DOHH2 (cell line): ENCODE results near the gene LCN2.

ENCODE experiments used
- H3F3A ChIP-seq: fragments of 200-600 bp; sonication (generic), shearing (Covaris generic); 2 replicates; pipeline ENCODE4 v1.6.0; 2016; ENCODE audit warnings: antibody characterized with exemption, mild to moderate bottlenecking; ENCODE audit not compliant: control insufficient read depth, insufficient read depth
- H3K27ac ChIP-seq: fragments of 200-600 bp; sonication (generic); 2 replicates; pipeline ENCODE4 v1.5.1; 2014; ENCODE audit warnings: low read depth, mild to moderate bottlenecking, low read length, moderate library complexity
- H3K27me3 ChIP-seq: fragments of 200-600 bp; sonication (generic); 2 replicates; pipeline ENCODE4 v1.6.1; 2014; ENCODE audit warnings: mild to moderate bottlenecking, low read length, mixed read lengths; ENCODE audit not compliant: control insufficient read depth
- H3K36me3 ChIP-seq: fragments of 200-600 bp; sonication (generic); 2 replicates; pipeline ENCODE4 v1.6.1; 2014; ENCODE audit warnings: mild to moderate bottlenecking, low read length, moderate library complexity, mixed read lengths; ENCODE audit not compliant: control insufficient read depth
- H3K4me1 ChIP-seq: fragments of 200-600 bp; sonication (generic); 2 replicates; pipeline ENCODE4 v1.6.1; 2014; ENCODE audit warnings: mild to moderate bottlenecking, low read length, mixed read lengths; ENCODE audit not compliant: control insufficient read depth
- H3K4me2 ChIP-seq: fragments of 200-600 bp; sonication (generic); 2 replicates; pipeline ENCODE4 v1.6.0; 2014; ENCODE audit warnings: mild to moderate bottlenecking, low read length, moderate library complexity
- H3K4me3 ChIP-seq: fragments of 200-600 bp; sonication (generic); 2 replicates; pipeline ENCODE4 v1.5.1; 2014; ENCODE audit warnings: mild to moderate bottlenecking, low read length, mixed read lengths
- H3K79me2 ChIP-seq: fragments of 200-600 bp; sonication (generic); 2 replicates; pipeline ENCODE4 v1.6.1; 2014; ENCODE audit warnings: mild to moderate bottlenecking, low read length, mixed read lengths; ENCODE audit not compliant: control insufficient read depth
- H3K9me2 ChIP-seq: fragments of 200-600 bp; sonication (generic); replicated peaks from 2 replicates; pipeline ENCODE4 v1.6.1; 2014; ENCODE audit warnings: mild to moderate bottlenecking, low read length, mixed read lengths; ENCODE audit not compliant: control insufficient read depth
- H3K9me3 ChIP-seq: fragments of 200-600 bp; sonication (generic); 2 replicates; pipeline ENCODE4 v1.6.1; 2014; ENCODE audit warnings: antibody characterized with exemption, low read length, mixed read lengths; ENCODE audit not compliant: control insufficient read depth, insufficient read depth
- H4K20me1 ChIP-seq: fragments of 200-600 bp; sonication (generic); 2 replicates; pipeline ENCODE4 v1.6.0; 2014; ENCODE audit warnings: low read depth, mild to moderate bottlenecking, antibody characterized with exemption, low read length, moderate library complexity; ENCODE audit not compliant: control insufficient read depth, insufficient read depth
- CTCF ChIP-seq: fragments of 200-600 bp; sonication (generic); IDR thresholded peaks from one replicate; pipeline ENCODE4 v1.5.1; 2014; ENCODE audit warnings: antibody characterized with exemption, mild to moderate bottlenecking, low read depth, low read length; ENCODE audit not compliant: poor library complexity, severe bottlenecking
- EZH2phosphoT487 ChIP-seq: fragments of 200-600 bp; sonication (generic); IDR thresholded peaks from 2 replicates; pipeline ENCODE4 v1.6.1; 2017; ENCODE audit warnings: borderline replicate concordance, mild to moderate bottlenecking, antibody characterized with exemption, low read length, moderate library complexity, mixed read lengths

LCN2 gene

GRCh38 chr9:128155736-128156500 lies 6.7 kb downstream of the LCN2 start:
- no peak for TF ChIP-seq CTCF
- no peak for TF ChIP-seq EZH2phosphoT487
- H3K9me2 ChIP-seq, result no peaks in the 10 kb centered on the region

GRCh38 chr9:128159522-128159783 lies 10.2 kb downstream of the LCN2 start:
- H3K27me3 ChIP-seq, result no peaks in the 10 kb centered on the region
- H3K36me3 ChIP-seq, result peaks cover 26% of the 10 kb centered on the region
- H3K27ac ChIP-seq, result peak overlapping the region; percentile 62
- H3K9me2 ChIP-seq, result no peaks in the 10 kb centered on the region
- peak overlapping the region; percentile 78 for H3K4me3 ChIP-seq
- H3K4me1 ChIP-seq, result peaks cover 14% of the 10 kb centered on the region
- H3K4me2 ChIP-seq, result peak overlapping the region; percentile 83
- no peaks in the 10 kb centered on the region for H3K9me3 ChIP-seq
- peaks cover 11% of the 10 kb centered on the region for H3K79me2 ChIP-seq
- no peaks in the 10 kb centered on the region for H4K20me1 ChIP-seq
- peaks cover 3% of the 10 kb centered on the region; the same call in 1 of the 2 replicates for H3F3A ChIP-seq
- no peak for TF ChIP-seq CTCF
- no peak for TF ChIP-seq EZH2phosphoT487

More at GRCh38 chr9:128155736-128156500, 6.7 kb downstream of the LCN2 start:
- Histone ChIP-seq H3K9me3 (no peaks in the 10 kb centered on the region), H3K27me3 (no peaks in the 10 kb centered on the region), H3F3A (no peaks in the 10 kb centered on the region), H3K4me2 (no peak overlapping the region), H3K4me3 (no peak overlapping the region), H3K36me3 (no peaks in the 10 kb centered on the region), H3K27ac (no peak overlapping the region), H3K4me1 (peaks cover 8% of the 10 kb centered on the region), H4K20me1 (no peaks in the 10 kb centered on the region), H3K79me2 (peaks cover 6% of the 10 kb centered on the region)

GRCh38 chr9:128159784-128160602 lies 10.7 kb downstream of the LCN2 start, which contains the start of gene BBLN:
Gene BBLN (plus strand): TSS chr9:128160265. CDS start chr9:128160408, 143 bp downstream.
- Histone ChIP-seq H3K27me3 (no peaks in the 10 kb centered on the region), H4K20me1 (no peaks in the 10 kb centered on the region), H3F3A (peaks cover 3% of the 10 kb centered on the region; the same call in 1 of the 2 replicates), H3K4me3 (peak within 1 kb of the TSS; percentile 89), H3K27ac (peak within 1 kb of the TSS; percentile 62), H3K9me3 (no peaks in the 10 kb centered on the region), H3K79me2 (peaks cover 11% of the 10 kb centered on the region), H3K4me1 (peaks cover 14% of the 10 kb centered on the region), H3K36me3 (peaks cover 28% of the 10 kb centered on the region), H3K9me2 (no peaks in the 10 kb centered on the region), H3K4me2 (peak within 1 kb of the TSS; percentile 83)
- TF ChIP-seq EZH2phosphoT487 (no peak), CTCF (no peak)
